Large intestine (tissue), 3 donors: ENCODE results near the gene KANSL1. TPM values are rescaled to one million over a fixed set of nuclear protein-coding genes. Genes with fewer than 3 reads are reported as not detected.

Experiments used
- DNase-seq, 2 donors: peaks; one replicate each; pipeline versions ENCODE4 v3.0.0 to v3.0.0-alpha.2; 2013
- H3K27ac ChIP-seq: one replicate; pipeline ENCODE4 v1.5.1; 2013; ENCODE audit warnings: low read length
- H3K27me3 ChIP-seq: 2 replicates; pipeline ENCODE4 v1.6.1; 2013; ENCODE audit warnings: low read length; ENCODE audit not compliant: control insufficient read depth, insufficient read depth
- H3K36me3 ChIP-seq: 2 replicates; pipeline ENCODE4 v1.6.1; 2013; ENCODE audit warnings: low read length; ENCODE audit not compliant: control insufficient read depth, insufficient read depth
- H3K4me1 ChIP-seq: one replicate; pipeline ENCODE4 v1.6.1; 2013; ENCODE audit warnings: low read length; ENCODE audit not compliant: control insufficient read depth, insufficient read depth
- H3K4me3 ChIP-seq: one replicate; pipeline ENCODE4 v1.5.1; 2013; ENCODE audit warnings: low read length
- H3K9me3 ChIP-seq: one replicate; pipeline ENCODE4 v1.6.1; 2013; ENCODE audit warnings: mild to moderate bottlenecking, low read depth, low read length, moderate library complexity; ENCODE audit not compliant: control insufficient read depth
- WGBS: methylation state at CpG from one replicate; pipeline ENCODE4 v1.1.5; 2013; ENCODE audit warnings: low lambda C conversion rate; ENCODE audit not compliant: insufficient coverage; 5-methylcytosine and 5-hydroxymethylcytosine counted together
- polyA plus RNA-seq: library from polyadenylated mRNA; unstranded; fragments of 120-200 nt; gene quantifications from one replicate; pipeline ENCODE4 v1.2.1, GENCODE V29; 2013

KANSL1 gene
- polyA plus RNA-seq, 1 donor, result 53.2 TPM

DNA sequence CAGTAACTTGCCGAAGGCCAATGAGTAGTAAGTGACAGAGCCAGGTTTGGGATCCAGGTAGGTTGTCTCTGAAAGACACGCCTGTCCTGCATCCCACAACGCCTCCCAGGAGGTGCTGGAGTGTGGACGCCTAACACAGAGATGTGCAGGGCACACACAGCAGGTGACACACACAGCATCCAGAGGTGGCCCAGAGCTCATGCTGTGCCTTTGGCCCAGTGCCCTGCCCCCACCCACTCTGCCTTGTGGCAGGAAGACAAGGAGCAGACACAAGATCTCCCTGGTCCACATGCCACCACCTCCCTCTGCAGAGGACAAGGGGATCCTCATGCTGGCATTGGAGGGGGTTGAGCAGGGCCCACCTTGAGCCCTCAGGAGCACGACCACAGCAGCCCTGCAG is 208.9 kb downstream of the KANSL1 start:
- Histone ChIP-seq H3K4me1 (no peaks in the 10 kb centered on the region), H3K36me3 (no peaks in the 10 kb centered on the region), H3K27me3 (no peaks in the 10 kb centered on the region), H3K4me3 (no peak overlapping the region), H3K9me3 (no peaks in the 10 kb centered on the region), H3K27ac (no peak overlapping the region)
- no peak for DNase-seq
- WGBS, result no CpG with 5 or more reads among the region's 5 CpGs

DNA sequence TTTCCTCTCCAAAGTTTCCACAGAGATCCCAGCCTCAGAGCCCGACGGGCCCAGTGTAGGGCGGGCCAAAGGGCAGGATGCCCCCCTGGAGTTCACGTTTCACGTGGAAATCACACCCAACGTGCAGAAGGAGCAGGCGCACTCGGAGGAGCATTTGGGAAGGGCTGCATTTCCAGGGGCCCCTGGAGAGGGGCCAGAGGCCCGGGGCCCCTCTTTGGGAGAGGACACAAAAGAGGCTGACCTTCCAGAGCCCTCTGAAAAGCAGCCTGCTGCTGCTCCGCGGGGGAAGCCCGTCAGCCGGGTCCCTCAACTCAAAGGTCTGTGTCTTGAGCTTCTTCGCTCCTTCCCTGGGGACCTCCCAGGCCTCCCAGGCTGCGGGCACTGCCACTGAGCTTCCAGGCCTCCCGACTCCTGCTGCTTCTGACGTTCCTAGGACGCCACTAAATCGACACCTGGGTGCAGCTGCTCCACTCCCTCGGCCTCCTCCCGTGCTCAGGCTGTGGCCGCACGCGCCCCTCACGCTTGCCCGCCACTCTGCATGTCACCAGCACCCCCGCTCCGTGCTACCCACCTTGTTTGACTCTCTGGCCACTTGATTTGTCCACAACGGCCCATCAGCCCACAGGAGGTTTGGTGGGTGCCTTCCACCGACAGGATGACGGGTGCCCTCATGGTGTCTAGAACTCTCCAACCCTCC is 209.5 kb downstream of the KANSL1 start:
- no peaks in the 10 kb centered on the region for H3K9me3 ChIP-seq
- no peaks in the 10 kb centered on the region for H3K4me1 ChIP-seq
- H3K27me3 ChIP-seq, result no peaks in the 10 kb centered on the region
- H3K36me3 ChIP-seq, result no peaks in the 10 kb centered on the region
- DNase-seq, result no peak
- H3K27ac ChIP-seq, result no peak overlapping the region
- no CpG with 5 or more reads among the region's 31 CpGs for WGBS
- H3K4me3 ChIP-seq, result no peak overlapping the region

- Histone ChIP-seq H3K27ac (no peak overlapping the region), H3K4me1 (no peaks in the 10 kb centered on the region), H3K4me3 (no peak overlapping the region), H3K27me3 (no peaks in the 10 kb centered on the region), H3K36me3 (no peaks in the 10 kb centered on the region), H3K9me3 (no peaks in the 10 kb centered on the region)
- WGBS, result no CpG with 5 or more reads among the region's 41 CpGs
- DNase-seq, result no peak
These were observed 210.2 kb downstream of the KANSL1 start for GRCh38 chr17:45982791-45983613.

- no peaks in the 10 kb centered on the region for H3K4me1 ChIP-seq
- no peaks in the 10 kb centered on the region for H3K9me3 ChIP-seq
- no peaks in the 10 kb centered on the region for H3K36me3 ChIP-seq
- H3K27me3 ChIP-seq, result no peaks in the 10 kb centered on the region
- H3K4me3 ChIP-seq, result no peak overlapping the region
- no peak overlapping the region for H3K27ac ChIP-seq
- WGBS, result no CpG with 5 or more reads among the region's 7 CpGs
- no peak for DNase-seq
These were observed 211.9 kb downstream of the KANSL1 start for GRCh38 chr17:45981306-45981705.

- Histone ChIP-seq H3K27ac (no peak overlapping the region), H3K4me1 (no peaks in the 10 kb centered on the region), H3K36me3 (no peaks in the 10 kb centered on the region), H3K4me3 (no peak overlapping the region), H3K9me3 (no peaks in the 10 kb centered on the region), H3K27me3 (no peaks in the 10 kb centered on the region)
- no peak for DNase-seq
- WGBS, result no CpG with 5 or more reads among the region's 6 CpGs
These were observed 212.4 kb downstream of the KANSL1 start for GRCh38 chr17:45980855-45981254.

Other genes starting within 250 kb of the KANSL1 start
- gene STH, start 194.2 kb downstream of the KANSL1 start, polyA plus RNA-seq, result not detected
- gene LRRC37A, start 101.7 kb upstream of the KANSL1 start, polyA plus RNA-seq, result 6.2 TPM
- gene ARL17B, start 168.3 kb upstream of the KANSL1 start, polyA plus RNA-seq, result 13.4 TPM